HCT116 (cell line): ENCODE measurements around the gene CACNB2. TPM values are rescaled to one million over a fixed set of nuclear protein-coding genes. Genes with fewer than 3 reads are reported as not detected.

Experiments
- ATAC-seq: fragments of 200-7000 bp; cut with Tn5 transposase; 2 replicates; pipeline ENCODE4 v1.9.1; 2020; ENCODE audit warnings: mild to moderate bottlenecking, moderate library complexity
- BruUV-seq: library from RNA; stranded (reverse); fragments of 400-500 nt; replicated peaks from 2 replicates; lab custom pipeline; 2021; lab: Mats Ljungman, UMichigan
- CTCF ChIA-PET: fragments of 300-600 bp; sonication (Branson Sonifier 250); formaldehyde crosslinking; loops from one replicate; lab custom pipeline; 2021; ENCODE audit warnings: antibody characterized with exemption; lab: Charles Lee
- POLR2A ChIA-PET: fragments of 300-600, 350-600 bp; sonication (Branson Sonifier 250); formaldehyde crosslinking; loops from one replicate; lab custom pipeline; 2021; ENCODE audit warnings: antibody characterized with exemption; lab: Charles Lee
- RAD21 ChIA-PET, 2 experiments: fragments of 300-600 bp; sonication (Branson Sonifier 250); formaldehyde crosslinking; loops; one replicate each; lab custom pipeline; 2023; ENCODE audit warnings: low total read pairs in 2 of 2; ENCODE audit not compliant: uncharacterized antibody in 2 of 2, unreplicated experiment in 2 of 2, low non-redundant PET in 1 of 2; lab: Charles Lee
- DNase-seq: peaks from one replicate; pipeline ENCODE4 v3.0.0-alpha.2; 2010; ENCODE audit warnings: low read depth, low spot score
- H2AFZ ChIP-seq: fragments of 200-600 bp; shearing (Covaris generic), sonication (generic); 2 replicates; pipeline ENCODE4 v1.6.1; 2017; ENCODE audit warnings: low read depth, mixed run types, mixed read lengths, antibody characterized with exemption, low read length; ENCODE audit not compliant: poor library complexity, severe bottlenecking
- H3K27ac ChIP-seq: 2 replicates; pipeline ENCODE4 v1.5.1; 2012; ENCODE audit warnings: low read depth, low read length
- H3K27me3 ChIP-seq: fragments of 200-600 bp; sonication (generic); 2 replicates; pipeline ENCODE4 v1.6.1; 2016; ENCODE audit warnings: mixed run types, low read length, mixed read lengths; ENCODE audit not compliant: insufficient read depth
- H3K36me3 ChIP-seq, 2 experiments: fragments of 200-500 bp in 1 of 2; fragments of 200-600 bp in 1 of 2; sonication (Bioruptor generic) in 1 of 2; sonication (generic) in 1 of 2; 2 replicates each; pipeline versions ENCODE4 v1.5.1 to v1.6.1; 2014 to 2016; ENCODE audit warnings: low read length in 2 of 2, inconsistent platforms in 1 of 2, mixed read lengths in 1 of 2, mixed run types in 1 of 2; ENCODE audit not compliant: insufficient read depth in 2 of 2, control insufficient read depth in 1 of 2
- H3K4me1 ChIP-seq, 2 experiments: fragments of 200-600 bp in 1 of 2; sonication (generic) in 1 of 2; 2 replicates each; pipeline versions ENCODE4 v1.5.1 to v1.6.1; 2012 to 2017; ENCODE audit warnings: low read length in 2 of 2, inconsistent platforms in 1 of 2, mild to moderate bottlenecking in 1 of 2, mixed read lengths in 1 of 2, mixed run types in 1 of 2, moderate library complexity in 1 of 2; ENCODE audit not compliant: insufficient read depth in 2 of 2, control insufficient read depth in 1 of 2
- H3K4me2 ChIP-seq: fragments of 200-600 bp; sonication (generic); 2 replicates; pipeline ENCODE4 v1.6.1; 2017; ENCODE audit warnings: mixed run types, low read length, mixed read lengths
- H3K4me3 ChIP-seq, 2 experiments: fragments of 200-600 bp in 1 of 2; sonication (generic) in 1 of 2; replicated peaks in 1 of 2; 2 replicates each; pipeline ENCODE4 v1.5.1; 2011 to 2016; ENCODE audit warnings: low read length in 2 of 2, control low read depth in 1 of 2, low read depth in 1 of 2, mild to moderate bottlenecking in 1 of 2, mixed read lengths in 1 of 2, mixed run types in 1 of 2
- H3K79me2 ChIP-seq: fragments of 200-600 bp; sonication (generic); 2 replicates; pipeline ENCODE4 v1.6.1; 2017; ENCODE audit warnings: mild to moderate bottlenecking, mixed run types, low read length, moderate library complexity, mixed read lengths; ENCODE audit not compliant: insufficient read depth
- H3K9ac ChIP-seq: fragments of 200-600 bp; sonication (generic); 2 replicates; pipeline ENCODE4 v1.6.1; 2016; ENCODE audit warnings: low read length, mixed read lengths
- H3K9me2 ChIP-seq: fragments of 200-600 bp; sonication (generic), shearing (Covaris generic); 2 replicates; pipeline ENCODE4 v1.6.1; 2017; ENCODE audit warnings: mixed run types, mild to moderate bottlenecking, moderate library complexity; ENCODE audit not compliant: insufficient read depth
- H3K9me3 ChIP-seq, 2 experiments: fragments of 200-500 bp in 1 of 2; fragments of 200-600 bp in 1 of 2; sonication (Bioruptor generic) in 1 of 2; sonication (generic) in 1 of 2; 2 replicates each; pipeline ENCODE4 v1.6.1; 2014 to 2017; ENCODE audit warnings: low read length in 2 of 2, mixed read lengths in 2 of 2, inconsistent platforms in 1 of 2, low read depth in 1 of 2, mild to moderate bottlenecking in 1 of 2, mixed run types in 1 of 2, moderate library complexity in 1 of 2; ENCODE audit not compliant: control insufficient read depth in 1 of 2, insufficient read depth in 1 of 2
- H4K20me1 ChIP-seq: fragments of 200-600 bp; sonication (generic), shearing (Covaris generic); 2 replicates; pipeline ENCODE4 v1.6.1; 2017; ENCODE audit warnings: mixed run types, mild to moderate bottlenecking, moderate library complexity; ENCODE audit not compliant: insufficient read depth
- CEBPB ChIP-seq: IDR thresholded peaks from 2 replicates; pipeline ENCODE4 v1.6.1; 2012; ENCODE audit warnings: low read depth
- EZH2 ChIP-seq: fragments of 200-600 bp; sonication (generic); IDR thresholded peaks from 2 replicates; pipeline ENCODE4 v1.6.1; 2017; ENCODE audit warnings: antibody characterized with exemption, mixed run types
- FOSL1 ChIP-seq: IDR thresholded peaks from 2 replicates; pipeline ENCODE4 v1.6.1; 2012; ENCODE audit warnings: low read depth
- POLR2AphosphoS5 ChIP-seq: IDR thresholded peaks from 2 replicates; pipeline ENCODE4 v1.6.1; 2011; ENCODE audit warnings: mild to moderate bottlenecking, low read depth, low read length, moderate library complexity
- SIN3A ChIP-seq: IDR thresholded peaks from 2 replicates; pipeline ENCODE4 v1.6.1; 2012; ENCODE audit warnings: low read depth
- SP1 ChIP-seq: IDR thresholded peaks from 2 replicates; pipeline ENCODE4 v1.6.1; 2012; ENCODE audit warnings: low read depth
- ZFX ChIP-seq: fragments of 450-650 bp; IDR thresholded peaks from 2 replicates; pipeline ENCODE4 v1.6.1; 2017
- ZNF274 ChIP-seq: fragments of 200-500 bp; sonication (Bioruptor generic); IDR thresholded peaks from 2 replicates; pipeline ENCODE4 v1.6.1; 2014; ENCODE audit warnings: mild to moderate bottlenecking, low read depth, low read length, inconsistent platforms
- intact Hi-C: fragments of 100-400 bp; cut with micrococcal nuclease; formaldehyde crosslinking; loops from 2 replicates; pipeline ENCODE4 v1.10.0; 2022
- total RNA-seq: library from RNA; stranded (reverse); gene quantifications from one replicate; pipeline ENCODE4 v1.2.1, GENCODE V29; 2021; ENCODE audit not compliant: unreplicated experiment
- TF ChIP-seq, protein P1 (sequence below): IDR thresholded peaks from 2 replicates; pipeline ENCODE4 v1.6.1; 2012
- TF ChIP-seq, protein P2 (sequence below): IDR thresholded peaks from 2 replicates; pipeline ENCODE4 v1.6.1; 2012

The CACNB2 gene
- total RNA-seq, 1 experiment from 2014 or later = 0.71 TPM

GRCh38 chr10:18402853-18403252 lies 262.6 kb downstream of the CACNB2 start:
- CTCF ChIA-PET = no interaction called here
- intact Hi-C loops = no loop called here
- no TSS peak for BruUV-seq

GRCh38 chr10:18404530-18404929 lies 264.3 kb downstream of the CACNB2 start:
- Histone ChIP-seq H2AFZ (no peak overlapping the region), H3K27me3 (peaks cover 17% of the 10 kb centered on the region), H3K79me2 (no peaks in the 10 kb centered on the region), H3K4me3 (no peak overlapping the region), H3K9me2 (no peaks in the 10 kb centered on the region), H3K9ac (no peak overlapping the region), H3K4me2 (no peak overlapping the region), H3K36me3 (no peaks in the 10 kb centered on the region), H3K4me1 (peaks cover 0 to 4% of the 10 kb centered on the region in 2 experiments; a peak in 1 of 4 replicates), H3K27ac (no peak overlapping the region), H3K9me3 (no peaks in the 10 kb centered on the region), H4K20me1 (no peaks in the 10 kb centered on the region)
- intact Hi-C loops = no loop called here
- ChIA-PET POLR2A (no interaction called here), CTCF (no interaction called here), RAD21 (no interaction called here)
- TF ChIP-seq, protein P1, sequence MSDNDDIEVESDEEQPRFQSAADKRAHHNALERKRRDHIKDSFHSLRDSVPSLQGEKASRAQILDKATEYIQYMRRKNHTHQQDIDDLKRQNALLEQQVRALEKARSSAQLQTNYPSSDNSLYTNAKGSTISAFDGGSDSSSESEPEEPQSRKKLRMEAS = no peak
- TF ChIP-seq SP1 = no peak
- DNase-seq (no peak), ATAC-seq (no peak)
- no TSS peak for BruUV-seq

More at GRCh38 chr10:18402853-18403252, 262.6 kb downstream of the CACNB2 start:
- ATAC-seq = no peak
- peaks cover 0 to 4% of the 10 kb centered on the region in 2 experiments; a peak in 1 of 4 replicates for H3K4me1 ChIP-seq
- DNase-seq = no peak
- ChIA-PET POLR2A (no interaction called here), RAD21 (no interaction called here)
- no peak overlapping the region for H3K27ac ChIP-seq
- no peak overlapping the region for H3K9ac ChIP-seq
- H3K4me3 ChIP-seq = no peak overlapping the region
- no peaks in the 10 kb centered on the region for H3K79me2 ChIP-seq
- no peak overlapping the region for H2AFZ ChIP-seq
- H3K9me2 ChIP-seq = no peaks in the 10 kb centered on the region
- H3K9me3 ChIP-seq = no peaks in the 10 kb centered on the region
- no peaks in the 10 kb centered on the region for H3K36me3 ChIP-seq
- H3K4me2 ChIP-seq = no peak overlapping the region
- H3K27me3 ChIP-seq = peaks cover 17% of the 10 kb centered on the region
- no peaks in the 10 kb centered on the region for H4K20me1 ChIP-seq
- TF ChIP-seq POLR2AphosphoS5 = no peak
- TF ChIP-seq SIN3A = no peak
- TF ChIP-seq CEBPB = no peak
- TF ChIP-seq ZFX = no peak
- no peak for TF ChIP-seq FOSL1
- no peak for TF ChIP-seq EZH2
- TF ChIP-seq, protein P2, sequence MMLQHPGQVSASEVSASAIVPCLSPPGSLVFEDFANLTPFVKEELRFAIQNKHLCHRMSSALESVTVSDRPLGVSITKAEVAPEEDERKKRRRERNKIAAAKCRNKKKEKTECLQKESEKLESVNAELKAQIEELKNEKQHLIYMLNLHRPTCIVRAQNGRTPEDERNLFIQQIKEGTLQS = no peak
- no peak for TF ChIP-seq ZNF274
